Panc1 (cell line): ENCODE data around the gene PLPPR4. TPM values are rescaled to one million over a fixed set of nuclear protein-coding genes. Genes with fewer than 3 reads are reported as not detected.

ENCODE experiments used
- ATAC-seq: fragments of 200-7000 bp; cut with Tn5 transposase; 2 replicates; pipeline ENCODE4 v1.9.1; 2020; ENCODE audit warnings: mild to moderate bottlenecking, moderate library complexity
- BruUV-seq: library from RNA; stranded (reverse); fragments of 400-500 nt; replicated peaks from 2 replicates; lab custom pipeline; 2021; lab: Mats Ljungman, UMichigan
- CTCF ChIA-PET: fragments of 300-600 bp; sonication (Branson Sonifier 250); formaldehyde crosslinking; loops from one replicate; lab custom pipeline; 2022; ENCODE audit warnings: antibody characterized with exemption; lab: Charles Lee
- POLR2A ChIA-PET: fragments of 300-600 bp; sonication (Branson Sonifier 250); formaldehyde crosslinking; loops from one replicate; lab custom pipeline; 2022; ENCODE audit warnings: antibody characterized with exemption; lab: Charles Lee
- DNase-seq: peaks from one replicate; pipeline ENCODE4 v3.0.0-alpha.2; 2010; ENCODE audit warnings: low read depth, low spot score
- H3K27ac ChIP-seq: 2 replicates; pipeline ENCODE4 v1.5.1; 2011; ENCODE audit warnings: mild to moderate bottlenecking, low read length, inconsistent platforms
- H3K27me3 ChIP-seq: fragments of 200-500 bp; sonication (Bioruptor generic); 2 replicates; pipeline ENCODE4 v1.6.0; 2014; ENCODE audit warnings: low read length, inconsistent platforms; ENCODE audit not compliant: control insufficient read depth, insufficient read depth
- H3K36me3 ChIP-seq: fragments of 200-500 bp; sonication (Bioruptor generic); 2 replicates; pipeline ENCODE4 v1.5.1; 2014; ENCODE audit warnings: inconsistent platforms, mild to moderate bottlenecking, low read length, moderate library complexity; ENCODE audit not compliant: control insufficient read depth, insufficient read depth
- H3K4me1 ChIP-seq: 2 replicates; pipeline ENCODE4 v1.5.1; 2011; ENCODE audit warnings: inconsistent platforms, mild to moderate bottlenecking, low read length, moderate library complexity; ENCODE audit not compliant: control insufficient read depth, insufficient read depth
- H3K4me3 ChIP-seq, 2 experiments: 2 replicates each; pipeline ENCODE4 v1.5.1; 2011 to 2012; ENCODE audit warnings: low read depth in 2 of 2, low read length in 2 of 2, mild to moderate bottlenecking in 2 of 2, inconsistent platforms in 1 of 2, moderate library complexity in 1 of 2
- H3K9me3 ChIP-seq: fragments of 200-500 bp; sonication (Bioruptor generic); 2 replicates; pipeline ENCODE4 v1.5.1; 2014; ENCODE audit warnings: low read depth, mild to moderate bottlenecking, inconsistent platforms, low read length, moderate library complexity; ENCODE audit not compliant: control insufficient read depth, insufficient read depth
- POLR2AphosphoS5 ChIP-seq: IDR thresholded peaks from 2 replicates; pipeline ENCODE4 v1.6.1; 2012; ENCODE audit warnings: mild to moderate bottlenecking, low read depth, low read length, moderate library complexity
- SIN3A ChIP-seq: IDR thresholded peaks from 2 replicates; pipeline ENCODE4 v1.6.1; 2012; ENCODE audit warnings: low read depth, mild to moderate bottlenecking, low read length, moderate library complexity, borderline replicate concordance; ENCODE audit not compliant: insufficient read depth
- TCF7L2 ChIP-seq: IDR thresholded peaks from 2 replicates; pipeline ENCODE4 v1.6.1; 2011; ENCODE audit warnings: mild to moderate bottlenecking, low read depth, low read length, inconsistent platforms
- in situ Hi-C: cut with HindIII; loops from 2 replicates; pipeline ENCODE4 v1.10.0; 2016; ENCODE audit warnings: low sequenced_read_pairs, low pct_unique_long_range_greater_than_20kb
- intact Hi-C: fragments of 100-400 bp; cut with micrococcal nuclease; formaldehyde crosslinking; loops from one replicate; pipeline ENCODE4 v1.10.0; 2022; ENCODE audit not compliant: unreplicated experiment
- total RNA-seq: library from RNA; stranded (reverse); gene quantifications from one replicate; pipeline ENCODE4 v1.2.1, GENCODE V29; 2021; ENCODE audit not compliant: unreplicated experiment
- TF ChIP-seq, protein P1 (sequence below): fragments of 450-650 bp; IDR thresholded peaks from 2 replicates; pipeline ENCODE4 v1.5.1; 2017; ENCODE audit warnings: mild to moderate bottlenecking
- TF ChIP-seq, protein P2 (sequence below), 2 experiments: IDR thresholded peaks; 2 replicates each; pipeline ENCODE4 v1.6.1; 2011 to 2012; ENCODE audit warnings: low read depth in 2 of 2, control low read depth in 1 of 2, low read length in 1 of 2, mild to moderate bottlenecking in 1 of 2, moderate library complexity in 1 of 2; ENCODE audit not compliant: insufficient read depth in 1 of 2

PLPPR4 gene
- total RNA-seq, 1 experiment from 2014 or later = not detected

DNA sequence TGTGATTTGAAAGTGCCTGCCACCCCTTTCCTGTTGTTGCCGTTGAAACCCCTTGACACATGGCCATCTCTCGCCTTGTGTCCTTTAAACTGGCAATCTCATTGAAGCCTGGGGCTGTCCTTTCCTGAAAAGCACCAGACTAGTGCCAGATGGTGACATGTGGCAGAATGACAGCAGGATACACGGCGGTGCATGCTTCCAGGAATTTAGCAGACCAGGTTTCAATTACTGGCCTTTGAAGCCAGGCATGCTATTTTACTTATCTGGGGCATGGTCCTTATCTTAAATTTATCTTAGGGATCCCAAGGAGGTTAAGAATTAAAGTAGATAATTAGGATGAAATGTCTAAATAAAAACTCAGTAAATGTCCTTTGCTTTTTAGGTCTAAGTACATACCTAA lies 15.2 kb downstream of the PLPPR4 start:
- no TSS peak for BruUV-seq
- ATAC-seq (no peak), DNase-seq (no peak)
- H3K36me3 ChIP-seq = no peaks in the 10 kb centered on the region
- no peaks in the 10 kb centered on the region for H3K4me1 ChIP-seq
- TF ChIP-seq POLR2AphosphoS5 = no peak
- TF ChIP-seq, protein P1, sequence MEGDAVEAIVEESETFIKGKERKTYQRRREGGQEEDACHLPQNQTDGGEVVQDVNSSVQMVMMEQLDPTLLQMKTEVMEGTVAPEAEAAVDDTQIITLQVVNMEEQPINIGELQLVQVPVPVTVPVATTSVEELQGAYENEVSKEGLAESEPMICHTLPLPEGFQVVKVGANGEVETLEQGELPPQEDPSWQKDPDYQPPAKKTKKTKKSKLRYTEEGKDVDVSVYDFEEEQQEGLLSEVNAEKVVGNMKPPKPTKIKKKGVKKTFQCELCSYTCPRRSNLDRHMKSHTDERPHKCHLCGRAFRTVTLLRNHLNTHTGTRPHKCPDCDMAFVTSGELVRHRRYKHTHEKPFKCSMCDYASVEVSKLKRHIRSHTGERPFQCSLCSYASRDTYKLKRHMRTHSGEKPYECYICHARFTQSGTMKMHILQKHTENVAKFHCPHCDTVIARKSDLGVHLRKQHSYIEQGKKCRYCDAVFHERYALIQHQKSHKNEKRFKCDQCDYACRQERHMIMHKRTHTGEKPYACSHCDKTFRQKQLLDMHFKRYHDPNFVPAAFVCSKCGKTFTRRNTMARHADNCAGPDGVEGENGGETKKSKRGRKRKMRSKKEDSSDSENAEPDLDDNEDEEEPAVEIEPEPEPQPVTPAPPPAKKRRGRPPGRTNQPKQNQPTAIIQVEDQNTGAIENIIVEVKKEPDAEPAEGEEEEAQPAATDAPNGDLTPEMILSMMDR = no peak
- no peak for TF ChIP-seq SIN3A
- TF ChIP-seq TCF7L2 = no peak
- TF ChIP-seq, protein P2, sequence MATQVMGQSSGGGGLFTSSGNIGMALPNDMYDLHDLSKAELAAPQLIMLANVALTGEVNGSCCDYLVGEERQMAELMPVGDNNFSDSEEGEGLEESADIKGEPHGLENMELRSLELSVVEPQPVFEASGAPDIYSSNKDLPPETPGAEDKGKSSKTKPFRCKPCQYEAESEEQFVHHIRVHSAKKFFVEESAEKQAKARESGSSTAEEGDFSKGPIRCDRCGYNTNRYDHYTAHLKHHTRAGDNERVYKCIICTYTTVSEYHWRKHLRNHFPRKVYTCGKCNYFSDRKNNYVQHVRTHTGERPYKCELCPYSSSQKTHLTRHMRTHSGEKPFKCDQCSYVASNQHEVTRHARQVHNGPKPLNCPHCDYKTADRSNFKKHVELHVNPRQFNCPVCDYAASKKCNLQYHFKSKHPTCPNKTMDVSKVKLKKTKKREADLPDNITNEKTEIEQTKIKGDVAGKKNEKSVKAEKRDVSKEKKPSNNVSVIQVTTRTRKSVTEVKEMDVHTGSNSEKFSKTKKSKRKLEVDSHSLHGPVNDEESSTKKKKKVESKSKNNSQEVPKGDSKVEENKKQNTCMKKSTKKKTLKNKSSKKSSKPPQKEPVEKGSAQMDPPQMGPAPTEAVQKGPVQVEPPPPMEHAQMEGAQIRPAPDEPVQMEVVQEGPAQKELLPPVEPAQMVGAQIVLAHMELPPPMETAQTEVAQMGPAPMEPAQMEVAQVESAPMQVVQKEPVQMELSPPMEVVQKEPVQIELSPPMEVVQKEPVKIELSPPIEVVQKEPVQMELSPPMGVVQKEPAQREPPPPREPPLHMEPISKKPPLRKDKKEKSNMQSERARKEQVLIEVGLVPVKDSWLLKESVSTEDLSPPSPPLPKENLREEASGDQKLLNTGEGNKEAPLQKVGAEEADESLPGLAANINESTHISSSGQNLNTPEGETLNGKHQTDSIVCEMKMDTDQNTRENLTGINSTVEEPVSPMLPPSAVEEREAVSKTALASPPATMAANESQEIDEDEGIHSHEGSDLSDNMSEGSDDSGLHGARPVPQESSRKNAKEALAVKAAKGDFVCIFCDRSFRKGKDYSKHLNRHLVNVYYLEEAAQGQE (IDR thresholded peaks at IDR 0.05; ENCODE audit: insufficient read depth in 1 of 2, low read depth in 2 of 2, low read length in 1 of 2) = no peak
- no peak overlapping the region for H3K4me3 ChIP-seq
- H3K27me3 ChIP-seq = no peaks in the 10 kb centered on the region
- CTCF ChIA-PET = no interaction called here
- no peak overlapping the region for H3K27ac ChIP-seq
- POLR2A ChIA-PET = no interaction called here
- in situ Hi-C loops = no loop called here
- intact Hi-C loops = no loop called here
- no peaks in the 10 kb centered on the region for H3K9me3 ChIP-seq

DNA sequence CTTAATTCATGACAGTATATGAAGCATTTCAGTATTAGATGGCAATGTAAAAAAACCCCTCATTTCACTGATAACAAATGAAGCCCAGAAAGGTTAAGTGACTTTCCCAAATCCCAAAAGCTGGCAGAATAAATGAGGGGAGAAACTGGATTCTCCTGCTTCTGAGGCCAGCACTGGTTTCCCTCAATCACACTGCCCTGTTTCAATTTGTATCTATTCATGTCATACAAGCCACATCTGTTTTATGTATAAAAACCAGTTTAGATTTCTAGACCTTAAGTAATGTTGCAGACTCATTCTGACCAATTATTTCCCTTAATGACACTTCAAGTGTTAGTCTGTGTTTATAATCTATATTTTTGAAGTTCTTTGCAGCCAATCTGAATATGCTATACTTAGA lies 16.8 kb downstream of the PLPPR4 start:
- ChIA-PET CTCF (no interaction called here), POLR2A (no interaction called here)
- DNase-seq = no peak
- H3K4me1 ChIP-seq = no peaks in the 10 kb centered on the region
- ATAC-seq = no peak
- H3K9me3 ChIP-seq = no peaks in the 10 kb centered on the region
- intact Hi-C loops = no loop called here
- H3K27ac ChIP-seq = no peak overlapping the region
- H3K36me3 ChIP-seq = no peaks in the 10 kb centered on the region
- no peak overlapping the region for H3K4me3 ChIP-seq
- TF ChIP-seq, protein P1 = no peak
- TF ChIP-seq SIN3A = no peak
- no peaks in the 10 kb centered on the region for H3K27me3 ChIP-seq
- in situ Hi-C loops = no loop called here
- BruUV-seq = no TSS peak

DNA sequence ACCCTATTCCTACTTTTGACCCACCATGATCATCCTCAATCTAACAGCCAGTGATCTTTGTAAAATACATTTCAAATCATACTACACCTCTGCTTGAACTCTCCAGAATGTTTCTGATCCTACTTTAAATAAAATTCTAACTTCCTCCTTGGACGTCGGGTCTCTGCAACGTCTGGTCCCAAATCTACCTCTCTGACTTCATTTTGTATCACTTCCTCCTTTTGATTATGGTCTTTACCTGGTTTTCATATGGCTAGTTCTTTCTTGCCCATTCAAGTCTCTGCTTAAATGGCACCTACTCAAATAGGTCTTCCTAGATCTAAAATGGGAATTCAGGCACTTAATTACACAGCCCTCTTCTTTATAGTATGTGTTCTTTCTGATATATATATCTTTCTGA lies 18.2 kb downstream of the PLPPR4 start:
- Histone ChIP-seq H3K36me3 (no peaks in the 10 kb centered on the region), H3K4me1 (no peaks in the 10 kb centered on the region), H3K4me3 (no peak overlapping the region), H3K27me3 (no peaks in the 10 kb centered on the region), H3K27ac (no peak overlapping the region), H3K9me3 (no peaks in the 10 kb centered on the region)
- in situ Hi-C loops (no loop called here), intact Hi-C loops (no loop called here)
- ATAC-seq = no peak
- POLR2A ChIA-PET = no interaction called here
- CTCF ChIA-PET = no interaction called here
- TF ChIP-seq, protein P1 = no peak
- TF ChIP-seq SIN3A = no peak
- no peak for TF ChIP-seq TCF7L2
- TF ChIP-seq POLR2AphosphoS5 = no peak
- TF ChIP-seq, protein P2 (IDR thresholded peaks at IDR 0.05; ENCODE audit: insufficient read depth in 1 of 2, low read depth in 2 of 2, low read length in 1 of 2) = no peak
- DNase-seq = no peak
- BruUV-seq = no TSS peak
